ENCODE results near the gene CYP26B1. TPM values are rescaled to one million over a fixed set of nuclear protein-coding genes. Genes with fewer than 3 reads are reported as not detected.

Gene CYP26B1
- total RNA-seq, 1 donor from 2014 or later = 1.2 TPM

DNA sequence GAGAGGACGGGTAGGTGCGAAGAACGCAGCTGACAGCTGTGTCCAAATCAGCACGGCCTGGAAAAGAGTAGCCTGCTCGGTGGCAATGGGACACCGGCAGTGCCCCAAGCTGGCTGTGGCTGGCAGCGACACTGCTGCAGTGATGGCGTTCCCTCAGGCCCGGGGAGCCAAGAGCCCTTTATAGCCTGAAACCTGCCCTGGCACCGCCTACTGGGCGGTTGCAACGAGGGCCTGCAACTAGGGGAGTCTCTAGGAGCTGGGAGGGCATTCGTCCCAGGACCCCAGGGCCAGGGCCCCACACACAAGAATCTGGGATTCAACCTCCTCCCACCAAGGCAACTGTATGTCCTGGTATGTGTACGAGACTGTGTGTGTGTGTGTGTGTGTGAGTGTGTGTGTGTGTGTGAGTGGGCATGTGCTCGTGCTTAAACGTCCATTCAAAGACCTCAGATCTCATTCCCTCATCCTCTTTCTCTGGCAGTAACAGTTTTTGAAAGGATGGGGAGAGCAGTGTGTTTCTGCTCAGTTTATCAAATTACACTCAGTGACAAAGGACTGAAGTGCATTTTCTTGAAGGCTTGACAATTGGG, 6.8 kb upstream of the CYP26B1 start:
- Mint-ChIP-seq H3K36me3 (ENCODE audit: low read depth, unreplicated experiment) (no peaks in the 10 kb centered on the region), H3K27me3 (ENCODE audit: low read depth, unreplicated experiment) (peaks cover 81% of the 10 kb centered on the region), H3K4me3 (ENCODE audit: unreplicated experiment) (no peak overlapping the region), H3K9me3 (ENCODE audit: unreplicated experiment) (no peaks in the 10 kb centered on the region), H3K27ac (ENCODE audit: unreplicated experiment) (no peak overlapping the region), H3K4me1 (ENCODE audit: low read depth, unreplicated experiment) (peaks cover 5% of the 10 kb centered on the region)
- peaks cover 70% of the 10 kb centered on the region for H3K27me3 ChIP-seq (ENCODE audit: insufficient read depth, low read length)
- no peak overlapping the region for H3K27ac ChIP-seq (ENCODE audit: low read depth, low read length)
- no peak overlapping the region for H3K9ac ChIP-seq (ENCODE audit: low read length)
- no peaks in the 10 kb centered on the region for H3K79me2 ChIP-seq (ENCODE audit: insufficient read depth, low read length)
- no peak overlapping the region for H2AFZ ChIP-seq (ENCODE audit: low read depth, low read length)
- no peaks in the 10 kb centered on the region for H4K20me1 ChIP-seq (ENCODE audit: insufficient read depth, low read length)
- DNase-seq (ENCODE audit: low read depth) (no peak), FAIRE-seq (no peak)
- no peak overlapping the region for H3K4me3 ChIP-seq (ENCODE audit: insufficient read depth, low read depth, low read length)
- TF ChIP-seq, protein P1, sequence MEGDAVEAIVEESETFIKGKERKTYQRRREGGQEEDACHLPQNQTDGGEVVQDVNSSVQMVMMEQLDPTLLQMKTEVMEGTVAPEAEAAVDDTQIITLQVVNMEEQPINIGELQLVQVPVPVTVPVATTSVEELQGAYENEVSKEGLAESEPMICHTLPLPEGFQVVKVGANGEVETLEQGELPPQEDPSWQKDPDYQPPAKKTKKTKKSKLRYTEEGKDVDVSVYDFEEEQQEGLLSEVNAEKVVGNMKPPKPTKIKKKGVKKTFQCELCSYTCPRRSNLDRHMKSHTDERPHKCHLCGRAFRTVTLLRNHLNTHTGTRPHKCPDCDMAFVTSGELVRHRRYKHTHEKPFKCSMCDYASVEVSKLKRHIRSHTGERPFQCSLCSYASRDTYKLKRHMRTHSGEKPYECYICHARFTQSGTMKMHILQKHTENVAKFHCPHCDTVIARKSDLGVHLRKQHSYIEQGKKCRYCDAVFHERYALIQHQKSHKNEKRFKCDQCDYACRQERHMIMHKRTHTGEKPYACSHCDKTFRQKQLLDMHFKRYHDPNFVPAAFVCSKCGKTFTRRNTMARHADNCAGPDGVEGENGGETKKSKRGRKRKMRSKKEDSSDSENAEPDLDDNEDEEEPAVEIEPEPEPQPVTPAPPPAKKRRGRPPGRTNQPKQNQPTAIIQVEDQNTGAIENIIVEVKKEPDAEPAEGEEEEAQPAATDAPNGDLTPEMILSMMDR (IDR thresholded peaks at IDR 0.05; ENCODE audit: insufficient read depth, low read depth, low read length) = no peak
- no peak for TF ChIP-seq EZH2 (IDR thresholded peaks at IDR 0.05; ENCODE audit: insufficient read depth, low read length)
- H3K36me3 ChIP-seq (ENCODE audit: insufficient read depth, low read length) = no peaks in the 10 kb centered on the region
- H3K4me1 ChIP-seq (ENCODE audit: insufficient read depth, low read length) = peaks cover 8% of the 10 kb centered on the region
- H3K4me2 ChIP-seq (ENCODE audit: low read length) = no peak overlapping the region
- no peaks in the 10 kb centered on the region for H3K9me3 ChIP-seq (ENCODE audit: insufficient read depth, low read depth, low read length)

DNA sequence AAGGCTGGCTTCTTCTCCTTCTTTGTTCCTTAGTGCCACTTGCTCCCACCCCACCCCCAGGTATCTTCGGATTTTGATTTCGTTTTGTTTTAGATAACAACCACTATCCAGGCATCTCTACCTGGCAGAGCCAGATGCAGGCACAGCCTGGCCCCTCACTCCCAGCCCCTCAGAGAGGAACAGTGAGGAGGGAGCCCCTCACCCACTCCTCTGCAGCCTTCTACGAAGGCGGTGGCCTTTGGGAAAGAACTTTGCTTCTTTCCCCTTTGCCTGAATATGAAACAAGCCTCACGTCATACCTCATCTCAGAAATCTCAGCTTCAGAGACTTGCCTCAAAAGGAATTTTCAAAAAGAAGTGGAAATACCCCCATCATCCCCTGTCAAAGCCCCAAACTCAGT, 6.3 kb upstream of the CYP26B1 start:
- no peak overlapping the region for H3K4me3 Mint-ChIP-seq (ENCODE audit: unreplicated experiment)
- Histone ChIP-seq H4K20me1 (ENCODE audit: insufficient read depth, low read length) (no peaks in the 10 kb centered on the region), H3K4me1 (ENCODE audit: insufficient read depth, low read length) (peaks cover 12% of the 10 kb centered on the region)

More for the DNA sequence above, 6.3 kb upstream of the CYP26B1 start:
- Mint-ChIP-seq H3K4me1 (ENCODE audit: low read depth, unreplicated experiment) (peaks cover 5% of the 10 kb centered on the region), H3K9me3 (ENCODE audit: unreplicated experiment) (no peaks in the 10 kb centered on the region), H3K27me3 (ENCODE audit: low read depth, unreplicated experiment) (peaks cover 82% of the 10 kb centered on the region), H3K36me3 (ENCODE audit: low read depth, unreplicated experiment) (no peaks in the 10 kb centered on the region), H3K27ac (ENCODE audit: unreplicated experiment) (no peak overlapping the region)
- Histone ChIP-seq H3K27ac (ENCODE audit: low read depth, low read length) (no peak overlapping the region), H3K36me3 (ENCODE audit: insufficient read depth, low read length) (no peaks in the 10 kb centered on the region), H2AFZ (ENCODE audit: low read depth, low read length) (no peak overlapping the region), H3K79me2 (ENCODE audit: insufficient read depth, low read length) (no peaks in the 10 kb centered on the region), H3K27me3 (ENCODE audit: insufficient read depth, low read length) (peaks cover 76% of the 10 kb centered on the region), H3K9me3 (ENCODE audit: insufficient read depth, low read depth, low read length) (no peaks in the 10 kb centered on the region), H3K4me3 (ENCODE audit: insufficient read depth, low read depth, low read length) (no peak overlapping the region), H3K4me2 (ENCODE audit: low read length) (no peak overlapping the region), H3K9ac (ENCODE audit: low read length) (no peak overlapping the region)
- DNase-seq (ENCODE audit: low read depth) (no peak), FAIRE-seq (no peak)
- TF ChIP-seq, protein P1 (IDR thresholded peaks at IDR 0.05; ENCODE audit: insufficient read depth, low read depth, low read length) = no peak
- TF ChIP-seq EZH2 (IDR thresholded peaks at IDR 0.05; ENCODE audit: insufficient read depth, low read length) = no peak

All from astrocyte (in vitro differentiated cells and primary cell).